CD8-positive, alpha-beta memory T cell (primary cell): ENCODE data around the gene INSIG1. TPM values are rescaled to one million over a fixed set of nuclear protein-coding genes. Genes with fewer than 3 reads are reported as not detected.
A peak's percentile ranks its signal among the peaks of the same experiment; 100 is the strongest.

Source experiments
- CTCF ChIA-PET: fragments of 350-600 bp; sonication (Branson Sonifier 250); formaldehyde crosslinking; loops from one replicate; lab custom pipeline; 2021; ENCODE audit warnings: antibody characterized with exemption; lab: Charles Lee
- POLR2A ChIA-PET: fragments of 350-600 bp; sonication (Branson Sonifier 250); formaldehyde crosslinking; loops from one replicate; lab custom pipeline; 2021; ENCODE audit warnings: antibody characterized with exemption; lab: Charles Lee
- DNase-seq, 5 donors: peaks; one replicate each; pipeline versions ENCODE4 v3.0.0 to v3.0.0-alpha.2; 2020 to 2022; ENCODE audit warnings: mixed read lengths in 1 of 5
- H3K27ac ChIP-seq: one replicate; pipeline ENCODE4 v1.7.0; 2013; ENCODE audit warnings: low read depth, mild to moderate bottlenecking, low read length, moderate library complexity
- H3K27me3 ChIP-seq: 2 replicates; pipeline ENCODE4 v1.7.0; 2013; ENCODE audit warnings: low read length, mild to moderate bottlenecking; ENCODE audit not compliant: insufficient read depth, poor library complexity, severe bottlenecking
- H3K36me3 ChIP-seq: 2 replicates; pipeline ENCODE4 v1.7.0; 2013; ENCODE audit warnings: mild to moderate bottlenecking, low read length, moderate library complexity; ENCODE audit not compliant: insufficient read depth
- H3K4me1 ChIP-seq: 2 replicates; pipeline ENCODE4 v1.7.0; 2013; ENCODE audit warnings: mild to moderate bottlenecking, low read length, moderate library complexity; ENCODE audit not compliant: insufficient read depth
- H3K4me3 ChIP-seq: 2 replicates; pipeline ENCODE4 v1.7.0; 2013; ENCODE audit warnings: mild to moderate bottlenecking, low read length
- H3K9me3 ChIP-seq: 2 replicates; pipeline ENCODE4 v1.7.0; 2013; ENCODE audit warnings: mild to moderate bottlenecking, low read length
- H3K27ac Mint-ChIP-seq, 8 donors: one replicate each; pipeline ENCODE4 v1.8.0; 2020 to 2021; ENCODE audit warnings: mixed read lengths in 8 of 8, mild to moderate bottlenecking in 6 of 8, inconsistent platforms in 3 of 8, moderate library complexity in 3 of 8
- H3K27me3 Mint-ChIP-seq, 2 donors: one replicate each; pipeline ENCODE4 v1.8.0; 2020 to 2021; ENCODE audit warnings: mixed read lengths in 2 of 2, mild to moderate bottlenecking in 1 of 2, moderate library complexity in 1 of 2
- H3K36me3 Mint-ChIP-seq, 3 donors: one replicate each; pipeline ENCODE4 v1.8.0; 2020 to 2021; ENCODE audit warnings: mixed read lengths in 3 of 3, inconsistent platforms in 1 of 3, mild to moderate bottlenecking in 1 of 3
- H3K4me1 Mint-ChIP-seq, 3 donors: one replicate each; pipeline ENCODE4 v1.8.0; 2020 to 2021; ENCODE audit warnings: mixed read lengths in 3 of 3, inconsistent platforms in 1 of 3, mild to moderate bottlenecking in 1 of 3
- H3K4me3 Mint-ChIP-seq, 7 donors: one replicate each; pipeline ENCODE4 v1.8.0; 2020 to 2021; ENCODE audit warnings: mixed read lengths in 7 of 7, mild to moderate bottlenecking in 6 of 7, moderate library complexity in 4 of 7, inconsistent platforms in 2 of 7
- H3K9me3 Mint-ChIP-seq, 5 donors: one replicate each; pipeline ENCODE4 v1.8.0; 2020 to 2022; ENCODE audit warnings: mixed read lengths in 5 of 5, mild to moderate bottlenecking in 3 of 5, moderate library complexity in 2 of 5, inconsistent platforms in 1 of 5
- polyA plus RNA-seq: library from polyadenylated mRNA; unstranded; fragments of 300-500 nt; fragmentation: Illumina TruSeq; gene quantifications from one replicate; pipeline ENCODE4 v1.2.3, GENCODE V29; 2021
- total RNA-seq, 2 experiments: library from RNA; stranded (reverse); gene quantifications; one replicate each; pipeline ENCODE4 v1.2.3, GENCODE V29; 2021

Gene INSIG1
- total and polyA plus RNA-seq, 3 experiments from 2014 or later, result 25.0 to 29.5 (median 27.3) TPM

- Histone ChIP-seq H3K27me3 (no peaks in the 10 kb centered on the region), H3K9me3 (no peaks in the 10 kb centered on the region), H3K27ac (no peak overlapping the region), H3K36me3 (no peaks in the 10 kb centered on the region), H3K4me3 (no peak overlapping the region), H3K4me1 (no peaks in the 10 kb centered on the region)
- CTCF ChIA-PET, result no interaction called here
- peaks cover 0 to 2% (median 0%) of the 10 kb centered on the region in 5 donors for H3K9me3 Mint-ChIP-seq
- POLR2A ChIA-PET, result no interaction called here
- peak in 1 of 5 donors; percentile 41 for DNase-seq
- peaks cover 10 to 37% of the 10 kb centered on the region in 2 donors for H3K27me3 Mint-ChIP-seq
- H3K4me3 Mint-ChIP-seq, result no peak overlapping the region
- no peaks in the 10 kb centered on the region for H3K36me3 Mint-ChIP-seq
- no peaks in the 10 kb centered on the region for H3K4me1 Mint-ChIP-seq
- no peak overlapping the region for H3K27ac Mint-ChIP-seq
These were observed 57.5 kb downstream of the INSIG1 start for GRCh38 chr7:155355176-155355575.

GRCh38 chr7:155355745-155356144 is 58.1 kb downstream of the INSIG1 start:
- DNase-seq, result no peak
- Histone ChIP-seq H3K27me3 (peaks cover 2% of the 10 kb centered on the region), H3K9me3 (no peaks in the 10 kb centered on the region), H3K27ac (no peak overlapping the region), H3K36me3 (no peaks in the 10 kb centered on the region), H3K4me3 (no peak overlapping the region), H3K4me1 (no peaks in the 10 kb centered on the region)
- Mint-ChIP-seq H3K27me3 (peaks cover 16 to 41% of the 10 kb centered on the region in 2 donors), H3K36me3 (no peaks in the 10 kb centered on the region), H3K4me3 (no peak overlapping the region), H3K27ac (no peak overlapping the region), H3K4me1 (no peaks in the 10 kb centered on the region), H3K9me3 (peaks cover 0 to 2% (median 0%) of the 10 kb centered on the region in 5 donors)
- CTCF ChIA-PET, result no interaction called here
- POLR2A ChIA-PET, result no interaction called here

- H3K4me3 ChIP-seq, result no peak overlapping the region
- no peaks in the 10 kb centered on the region for H3K9me3 ChIP-seq
- peak in 1 of 5 donors; percentile 38 for DNase-seq
- Mint-ChIP-seq H3K4me1 (no peaks in the 10 kb centered on the region), H3K36me3 (no peaks in the 10 kb centered on the region), H3K27me3 (peaks cover 17 to 43% of the 10 kb centered on the region in 2 donors), H3K27ac (peak overlapping the region in 1 of 8 donors; percentile 25), H3K9me3 (peaks cover 0 to 2% (median 0%) of the 10 kb centered on the region in 5 donors), H3K4me3 (no peak overlapping the region)
- POLR2A ChIA-PET, result no interaction called here
- H3K27ac ChIP-seq, result no peak overlapping the region
- no peaks in the 10 kb centered on the region for H3K36me3 ChIP-seq
- CTCF ChIA-PET, result interaction anchor here (1.1 to 2.9 kb wide), 2 partner anchors 12 to 442 kb away, joined by 3 to 11 read pairs; no protein-coding TSS in a partner anchor
- no peaks in the 10 kb centered on the region for H3K4me1 ChIP-seq
- H3K27me3 ChIP-seq, result peaks cover 6% of the 10 kb centered on the region
These were observed 58.8 kb downstream of the INSIG1 start for GRCh38 chr7:155356323-155357105.

GRCh38 chr7:155357573-155358041 is 59.9 kb downstream of the INSIG1 start:
- no peaks in the 10 kb centered on the region for H3K9me3 ChIP-seq
- H3K4me3 Mint-ChIP-seq, result no peak overlapping the region
- POLR2A ChIA-PET, result no interaction called here

GRCh38 chr7:155358066-155358947 is 60.6 kb downstream of the INSIG1 start:
- no peak overlapping the region for H3K4me3 ChIP-seq
- H3K36me3 Mint-ChIP-seq, result no peaks in the 10 kb centered on the region
- H3K27me3 Mint-ChIP-seq, result peaks cover 19 to 49% of the 10 kb centered on the region in 2 donors
- no peak for DNase-seq
- CTCF ChIA-PET, result interaction anchor here (0.9 to 2.9 kb wide), 2 partner anchors 13 to 444 kb away, joined by 4 to 11 read pairs; no protein-coding TSS in a partner anchor
- no peaks in the 10 kb centered on the region for H3K9me3 ChIP-seq
- peaks cover 0 to 2% (median 0%) of the 10 kb centered on the region in 5 donors for H3K9me3 Mint-ChIP-seq
- no peak overlapping the region for H3K27ac Mint-ChIP-seq
- no peak overlapping the region for H3K4me3 Mint-ChIP-seq
- H3K27me3 ChIP-seq, result peaks cover 6% of the 10 kb centered on the region
- no peak overlapping the region for H3K27ac ChIP-seq
- POLR2A ChIA-PET, result no interaction called here
- no peaks in the 10 kb centered on the region for H3K36me3 ChIP-seq
- no peaks in the 10 kb centered on the region for H3K4me1 ChIP-seq
- no peaks in the 10 kb centered on the region for H3K4me1 Mint-ChIP-seq

More at GRCh38 chr7:155357573-155358041, 59.9 kb downstream of the INSIG1 start:
- DNase-seq, result no peak
- peaks cover 0 to 2% (median 0%) of the 10 kb centered on the region in 5 donors for H3K9me3 Mint-ChIP-seq
- Histone ChIP-seq H3K27ac (no peak overlapping the region), H3K4me3 (no peak overlapping the region), H3K27me3 (peaks cover 6% of the 10 kb centered on the region), H3K36me3 (no peaks in the 10 kb centered on the region), H3K4me1 (no peaks in the 10 kb centered on the region)
- H3K36me3 Mint-ChIP-seq, result no peaks in the 10 kb centered on the region
- CTCF ChIA-PET, result interaction anchor here (1.1 to 2.9 kb wide), 2 partner anchors 13 to 443 kb away, joined by 3 to 11 read pairs; no protein-coding TSS in a partner anchor
- H3K4me1 Mint-ChIP-seq, result no peaks in the 10 kb centered on the region
- no peak overlapping the region for H3K27ac Mint-ChIP-seq
- peaks cover 19 to 50% of the 10 kb centered on the region in 2 donors for H3K27me3 Mint-ChIP-seq

GRCh38 chr7:155358948-155359712 is 61.5 kb downstream of the INSIG1 start:
- Histone ChIP-seq H3K9me3 (no peaks in the 10 kb centered on the region), H3K36me3 (no peaks in the 10 kb centered on the region), H3K27ac (no peak overlapping the region), H3K27me3 (peaks cover 6% of the 10 kb centered on the region), H3K4me3 (no peak overlapping the region), H3K4me1 (no peaks in the 10 kb centered on the region)
- Mint-ChIP-seq H3K36me3 (no peaks in the 10 kb centered on the region), H3K9me3 (peaks cover 0 to 2% (median 0%) of the 10 kb centered on the region in 5 donors), H3K4me3 (no peak overlapping the region), H3K27ac (no peak overlapping the region), H3K4me1 (no peaks in the 10 kb centered on the region), H3K27me3 (peaks cover 23 to 56% of the 10 kb centered on the region in 2 donors)
- peak in 1 of 5 donors; percentile 33 for DNase-seq
- ChIA-PET CTCF (interaction anchor here (0.9 to 2.9 kb wide), 2 partner anchors 14 to 445 kb away, joined by 4 to 11 read pairs; no protein-coding TSS in a partner anchor), POLR2A (no interaction called here)
